ENCODE data around the gene CFAP141. TPM values are rescaled to one million over a fixed set of nuclear protein-coding genes. Genes with fewer than 3 reads are reported as not detected.

CFAP141 gene
- polyA plus RNA-seq, 1 donor from 2014 or later, result not detected

DNA sequence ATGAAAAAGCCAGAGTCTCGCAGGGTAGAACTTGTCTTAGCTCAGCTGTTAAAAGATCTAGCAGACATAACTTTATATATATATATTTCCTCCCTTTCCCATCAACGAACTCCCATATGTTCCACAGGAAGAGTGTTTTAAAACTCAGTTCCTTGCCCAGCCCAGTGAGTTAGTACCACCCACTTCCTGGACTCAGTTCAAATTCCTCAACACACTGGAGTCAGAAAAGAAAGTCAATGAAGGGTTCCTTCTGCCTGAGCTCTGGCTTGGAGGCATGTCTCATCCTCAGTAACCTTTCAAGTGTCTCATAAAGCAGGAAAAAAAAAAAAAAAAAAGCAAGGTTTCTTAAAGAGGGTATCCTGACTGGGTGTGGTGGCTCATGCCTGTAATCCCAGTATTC lies 29.8 kb downstream of the CFAP141 start:
- Histone ChIP-seq H3K9me3 (ENCODE audit: low read length) (no peaks in the 10 kb centered on the region), H3K9me2 (ENCODE audit: insufficient read depth, low read length) (no peaks in the 10 kb centered on the region), H2AFZ (ENCODE audit: low read depth, low read length) (no peak overlapping the region), H3K36me3 (ENCODE audit: insufficient read depth, low read length) (peaks cover 7% of the 10 kb centered on the region), H3K4me3 (ENCODE audit: low read length) (no peak overlapping the region), H3K9ac (ENCODE audit: low read length) (no peak overlapping the region), H3K4me2 (ENCODE audit: low read length) (no peak overlapping the region), H3K27me3 (ENCODE audit: insufficient read depth, low read depth, low read length) (no peaks in the 10 kb centered on the region), H3K27ac (ENCODE audit: low read length) (no peak overlapping the region), H3F3A (ENCODE audit: insufficient read depth, low read length, poor library complexity, severe bottlenecking) (no peaks in the 10 kb centered on the region), H3K79me2 (replicated peaks; ENCODE audit: insufficient read depth, low read length) (peaks cover 52% of the 10 kb centered on the region), H4K20me1 (ENCODE audit: insufficient read depth) (no peaks in the 10 kb centered on the region)
- TF ChIP-seq EZH2 (IDR thresholded peaks at IDR 0.05; ENCODE audit: borderline replicate concordance, insufficient read depth, low read length, poor library complexity, severe bottlenecking) (no peak), SMC3 (conservative IDR thresholded peaks at IDR 0.05; ENCODE audit: poor library complexity) (no peak), RAD21 (conservative IDR thresholded peaks at IDR 0.05) (no peak), TAF1 (IDR thresholded peaks at IDR 0.05; ENCODE audit: low read depth) (no peak), POLR2AphosphoS5 (IDR thresholded peaks at IDR 0.05) (no peak), EP300 (conservative IDR thresholded peaks at IDR 0.05; ENCODE audit: poor library complexity, severe bottlenecking) (no peak), MXI1 (conservative IDR thresholded peaks at IDR 0.05; ENCODE audit: poor library complexity, severe bottlenecking) (no peak)
- TF ChIP-seq, protein P1, sequence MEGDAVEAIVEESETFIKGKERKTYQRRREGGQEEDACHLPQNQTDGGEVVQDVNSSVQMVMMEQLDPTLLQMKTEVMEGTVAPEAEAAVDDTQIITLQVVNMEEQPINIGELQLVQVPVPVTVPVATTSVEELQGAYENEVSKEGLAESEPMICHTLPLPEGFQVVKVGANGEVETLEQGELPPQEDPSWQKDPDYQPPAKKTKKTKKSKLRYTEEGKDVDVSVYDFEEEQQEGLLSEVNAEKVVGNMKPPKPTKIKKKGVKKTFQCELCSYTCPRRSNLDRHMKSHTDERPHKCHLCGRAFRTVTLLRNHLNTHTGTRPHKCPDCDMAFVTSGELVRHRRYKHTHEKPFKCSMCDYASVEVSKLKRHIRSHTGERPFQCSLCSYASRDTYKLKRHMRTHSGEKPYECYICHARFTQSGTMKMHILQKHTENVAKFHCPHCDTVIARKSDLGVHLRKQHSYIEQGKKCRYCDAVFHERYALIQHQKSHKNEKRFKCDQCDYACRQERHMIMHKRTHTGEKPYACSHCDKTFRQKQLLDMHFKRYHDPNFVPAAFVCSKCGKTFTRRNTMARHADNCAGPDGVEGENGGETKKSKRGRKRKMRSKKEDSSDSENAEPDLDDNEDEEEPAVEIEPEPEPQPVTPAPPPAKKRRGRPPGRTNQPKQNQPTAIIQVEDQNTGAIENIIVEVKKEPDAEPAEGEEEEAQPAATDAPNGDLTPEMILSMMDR (IDR thresholded peaks at IDR 0.05; ENCODE audit: poor library complexity, severe bottlenecking), result no peak
- TF ChIP-seq, protein P2, sequence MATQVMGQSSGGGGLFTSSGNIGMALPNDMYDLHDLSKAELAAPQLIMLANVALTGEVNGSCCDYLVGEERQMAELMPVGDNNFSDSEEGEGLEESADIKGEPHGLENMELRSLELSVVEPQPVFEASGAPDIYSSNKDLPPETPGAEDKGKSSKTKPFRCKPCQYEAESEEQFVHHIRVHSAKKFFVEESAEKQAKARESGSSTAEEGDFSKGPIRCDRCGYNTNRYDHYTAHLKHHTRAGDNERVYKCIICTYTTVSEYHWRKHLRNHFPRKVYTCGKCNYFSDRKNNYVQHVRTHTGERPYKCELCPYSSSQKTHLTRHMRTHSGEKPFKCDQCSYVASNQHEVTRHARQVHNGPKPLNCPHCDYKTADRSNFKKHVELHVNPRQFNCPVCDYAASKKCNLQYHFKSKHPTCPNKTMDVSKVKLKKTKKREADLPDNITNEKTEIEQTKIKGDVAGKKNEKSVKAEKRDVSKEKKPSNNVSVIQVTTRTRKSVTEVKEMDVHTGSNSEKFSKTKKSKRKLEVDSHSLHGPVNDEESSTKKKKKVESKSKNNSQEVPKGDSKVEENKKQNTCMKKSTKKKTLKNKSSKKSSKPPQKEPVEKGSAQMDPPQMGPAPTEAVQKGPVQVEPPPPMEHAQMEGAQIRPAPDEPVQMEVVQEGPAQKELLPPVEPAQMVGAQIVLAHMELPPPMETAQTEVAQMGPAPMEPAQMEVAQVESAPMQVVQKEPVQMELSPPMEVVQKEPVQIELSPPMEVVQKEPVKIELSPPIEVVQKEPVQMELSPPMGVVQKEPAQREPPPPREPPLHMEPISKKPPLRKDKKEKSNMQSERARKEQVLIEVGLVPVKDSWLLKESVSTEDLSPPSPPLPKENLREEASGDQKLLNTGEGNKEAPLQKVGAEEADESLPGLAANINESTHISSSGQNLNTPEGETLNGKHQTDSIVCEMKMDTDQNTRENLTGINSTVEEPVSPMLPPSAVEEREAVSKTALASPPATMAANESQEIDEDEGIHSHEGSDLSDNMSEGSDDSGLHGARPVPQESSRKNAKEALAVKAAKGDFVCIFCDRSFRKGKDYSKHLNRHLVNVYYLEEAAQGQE (IDR thresholded peaks at IDR 0.05; ENCODE audit: borderline replicate concordance), result no peak

DNA sequence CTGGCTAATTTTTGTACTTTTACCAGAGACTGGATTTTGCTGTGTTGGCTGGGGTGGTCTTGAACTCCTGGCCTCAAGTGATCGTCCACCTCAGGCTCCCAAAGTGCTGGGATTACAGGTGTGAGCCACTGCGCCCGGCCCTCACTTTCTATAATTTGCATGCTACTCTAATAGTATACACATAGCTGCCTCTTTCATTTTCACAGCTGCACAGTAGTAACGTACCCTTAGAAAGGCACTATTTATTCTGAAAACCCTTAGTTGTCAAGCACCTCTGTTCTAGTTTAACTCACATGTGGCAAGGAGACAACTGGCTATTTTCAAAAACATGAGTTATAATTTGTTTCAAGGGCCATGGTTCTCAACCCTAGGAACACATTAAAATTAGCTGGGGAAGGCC lies 31.5 kb downstream of the CFAP141 start:
- Histone ChIP-seq H3F3A (ENCODE audit: insufficient read depth, low read length, poor library complexity, severe bottlenecking) (no peaks in the 10 kb centered on the region), H3K4me2 (ENCODE audit: low read length) (no peak overlapping the region), H3K79me2 (replicated peaks; ENCODE audit: insufficient read depth, low read length) (peaks cover 36% of the 10 kb centered on the region), H2AFZ (ENCODE audit: low read depth, low read length) (no peak overlapping the region), H3K9ac (ENCODE audit: low read length) (no peak overlapping the region), H3K27ac (ENCODE audit: low read length) (no peak overlapping the region), H4K20me1 (ENCODE audit: insufficient read depth) (no peaks in the 10 kb centered on the region), H3K9me3 (ENCODE audit: low read length) (no peaks in the 10 kb centered on the region), H3K36me3 (ENCODE audit: insufficient read depth, low read length) (peaks cover 9% of the 10 kb centered on the region), H3K27me3 (ENCODE audit: insufficient read depth, low read depth, low read length) (no peaks in the 10 kb centered on the region), H3K9me2 (ENCODE audit: insufficient read depth, low read length) (no peaks in the 10 kb centered on the region), H3K4me3 (ENCODE audit: low read length) (no peak overlapping the region)
- no peak for TF ChIP-seq EP300 (conservative IDR thresholded peaks at IDR 0.05; ENCODE audit: poor library complexity, severe bottlenecking)
- TF ChIP-seq SMC3 (conservative IDR thresholded peaks at IDR 0.05; ENCODE audit: poor library complexity), result no peak
- TF ChIP-seq RAD21 (conservative IDR thresholded peaks at IDR 0.05), result no peak
- TF ChIP-seq EZH2 (IDR thresholded peaks at IDR 0.05; ENCODE audit: borderline replicate concordance, insufficient read depth, low read length, poor library complexity, severe bottlenecking), result no peak
- TF ChIP-seq, protein P2 (IDR thresholded peaks at IDR 0.05; ENCODE audit: borderline replicate concordance), result no peak
- TF ChIP-seq MXI1 (conservative IDR thresholded peaks at IDR 0.05; ENCODE audit: poor library complexity, severe bottlenecking), result no peak
- TF ChIP-seq POLR2AphosphoS5 (IDR thresholded peaks at IDR 0.05), result no peak
